NCI-H524 (cell line): Measurements from ENCODE around the gene TTBK1.
A peak's percentile ranks its signal among the peaks of the same experiment; 100 is the strongest.

Experiments
- DNase-seq, 2 experiments: peaks; one replicate each; lab custom pipeline; 2025; lab: John Stamatoyannopoulos, UW

The TTBK1 gene

GRCh38 chr6:43304882-43305281, 61.6 kb downstream of the TTBK1 start:
- no peak for DNase-seq

- no peak for DNase-seq
Measured at GRCh38 chr6:43306086-43306485, 62.8 kb downstream of the TTBK1 start.

- DNase-seq, result no peak
Measured at GRCh38 chr6:43307451-43308100, 64.3 kb downstream of the TTBK1 start.

GRCh38 chr6:43308101-43308989, 65.1 kb downstream of the TTBK1 start, which contains the start of gene CRIP3:
Gene CRIP3 (minus strand): TSS chr6:43308826. CDS start chr6:43308792, 34 bp downstream.
- peak; percentile 2 to 20 for DNase-seq

GRCh38 chr6:43308990-43309477, 65.8 kb downstream of the TTBK1 start:
- no peak for DNase-seq

GRCh38 chr6:43310134-43310533, 66.9 kb downstream of the TTBK1 start:
- no peak for DNase-seq

GRCh38 chr6:43310624-43311023, 67.3 kb downstream of the TTBK1 start:
- no peak for DNase-seq

- no peak for DNase-seq
Measured at GRCh38 chr6:43311666-43312065, 68.4 kb downstream of the TTBK1 start.

- DNase-seq, result no peak
Measured at GRCh38 chr6:43313813-43314212, 70.5 kb downstream of the TTBK1 start.

GRCh38 chr6:43318011-43318410, 74.7 kb downstream of the TTBK1 start:
- DNase-seq, result no peak

GRCh38 chr6:43325876-43326275, 82.6 kb downstream of the TTBK1 start:
- DNase-seq, result no peak

GRCh38 chr6:43328528-43328927, 85.2 kb downstream of the TTBK1 start:
- DNase-seq, result no peak

- no peak for DNase-seq
Measured at GRCh38 chr6:43331470-43331869, 88.2 kb downstream of the TTBK1 start.

GRCh38 chr6:43331891-43332290, 88.6 kb downstream of the TTBK1 start:
- no peak for DNase-seq

GRCh38 chr6:43334466-43335095, 91.3 kb downstream of the TTBK1 start:
- DNase-seq, result peak; percentile 3 to 69

- DNase-seq, result no peak
Measured at GRCh38 chr6:43335469-43335868, 92.2 kb downstream of the TTBK1 start.

- no peak for DNase-seq
Measured at GRCh38 chr6:43336382-43336781, 93.1 kb downstream of the TTBK1 start.
